ENCODE results near the gene ERBB2.

ERBB2 gene

GRCh38 chr17:39699818-39700147 lies at the start of gene ERBB2:
Gene ERBB2 (plus strand): TSS chr17:39700064. CDS start chr17:39700239, 175 bp downstream.
- DNase-seq = no peak

DNA sequence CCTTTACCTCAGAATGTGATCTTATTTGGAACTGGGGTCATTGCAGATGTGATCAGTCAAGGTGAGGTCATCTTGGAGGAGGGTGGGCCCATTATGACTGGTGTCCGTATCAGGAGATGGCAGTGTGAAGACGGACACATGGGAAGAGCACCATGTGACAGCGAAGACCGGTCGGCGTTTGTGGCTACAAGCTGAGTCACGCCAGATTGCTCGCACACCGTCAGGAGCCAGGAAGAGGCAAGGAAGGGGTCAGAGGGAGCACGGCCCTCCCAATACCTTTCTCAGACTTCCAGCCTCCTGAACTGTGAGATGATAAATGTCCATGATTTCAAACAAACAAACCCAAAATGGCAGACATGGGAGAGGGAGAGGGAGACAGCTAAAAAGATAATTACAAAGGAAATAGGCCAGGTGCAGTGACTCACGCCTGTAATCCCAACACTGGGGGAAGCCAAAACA lies 49.7 kb upstream of the ERBB2 start:
- no peak for DNase-seq

DNA sequence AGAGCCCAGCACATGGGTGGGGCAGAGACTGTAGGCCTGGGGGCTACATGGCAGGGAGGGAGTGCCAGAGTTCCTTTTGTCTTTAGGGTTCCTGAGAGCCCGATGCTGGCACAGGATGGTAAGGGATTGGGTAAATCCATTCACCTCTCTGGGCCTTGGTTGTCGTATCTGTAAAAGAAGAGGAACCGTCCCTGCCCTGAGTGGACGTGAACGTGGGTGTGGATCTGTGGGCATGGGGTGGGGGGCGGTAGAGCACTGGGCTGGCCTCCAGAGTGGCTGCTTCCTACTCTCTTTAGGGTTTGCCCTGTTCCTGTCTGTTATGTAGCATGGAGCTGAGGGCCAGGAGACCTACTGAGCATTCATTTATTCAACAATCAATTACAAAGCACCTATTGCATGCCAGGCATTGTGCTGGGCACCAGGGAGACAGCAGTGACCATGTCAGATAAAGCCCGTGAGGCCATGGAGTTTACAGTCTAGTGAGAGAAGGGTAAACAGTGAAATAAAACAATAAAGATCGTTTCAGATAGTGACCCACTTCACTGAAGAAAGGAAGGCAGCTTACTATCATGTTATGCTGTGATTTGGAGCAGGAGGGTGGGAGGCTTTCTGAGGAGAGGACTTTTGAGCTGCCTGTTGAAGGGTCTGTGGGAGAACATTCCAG lies 47.8 kb upstream of the ERBB2 start:
- DNase-seq = no peak

DNA sequence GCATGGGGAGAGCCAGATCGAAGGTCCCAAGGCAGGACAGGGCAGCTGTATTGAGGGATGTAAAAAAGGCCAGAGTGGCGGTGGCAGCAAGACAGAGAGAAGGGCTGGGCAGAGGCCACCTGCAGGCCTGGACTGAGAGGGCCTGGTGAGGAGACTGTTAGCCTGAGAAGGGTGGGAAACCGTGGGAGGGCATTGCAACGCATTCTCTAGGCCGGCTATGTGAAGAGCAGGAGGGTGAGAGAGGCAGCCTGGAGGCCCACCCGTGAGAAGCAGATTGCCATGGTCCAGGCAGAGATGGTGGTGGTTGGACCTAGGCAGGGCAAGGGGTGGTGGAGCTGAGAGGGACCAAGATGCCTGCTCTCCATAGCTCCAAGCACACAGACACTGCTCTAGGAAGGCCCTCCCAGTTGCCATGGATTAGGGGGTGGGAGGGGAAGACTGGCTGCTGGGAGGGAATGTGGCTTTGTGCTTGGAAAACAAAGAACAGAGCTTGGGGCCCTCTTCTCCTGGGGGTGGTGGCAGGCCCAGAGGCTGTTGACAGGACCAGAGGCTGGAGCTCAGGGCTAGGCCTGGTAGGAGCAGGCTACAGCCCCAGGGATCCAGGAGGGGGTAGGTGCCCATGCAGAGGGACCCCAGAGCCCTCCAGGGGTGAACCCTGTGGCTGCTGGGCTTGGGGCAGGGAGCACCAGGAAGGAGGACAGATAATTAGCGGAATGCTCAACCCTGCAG lies 47.1 kb upstream of the ERBB2 start:
- DNase-seq = no peak

DNA sequence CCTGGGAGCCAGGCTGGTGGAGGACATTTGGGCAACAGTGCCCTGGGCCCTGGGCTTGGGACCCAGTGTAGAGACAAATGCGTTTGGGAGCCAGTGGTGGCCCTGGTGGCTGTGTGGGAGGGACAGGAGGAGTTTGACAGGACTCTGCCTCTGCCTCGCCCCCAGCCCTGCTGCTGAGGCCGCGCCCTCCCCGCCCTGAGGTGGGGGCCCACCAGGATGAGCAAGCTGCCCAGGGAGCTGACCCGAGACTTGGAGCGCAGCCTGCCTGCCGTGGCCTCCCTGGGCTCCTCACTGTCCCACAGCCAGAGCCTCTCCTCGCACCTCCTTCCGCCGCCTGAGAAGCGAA lies 46.6 kb upstream of the ERBB2 start:
- DNase-seq = no peak

- DNase-seq = peak; percentile 16 to 50
Observed at GRCh38 chr17:39653662-39654331, 46.1 kb upstream of the ERBB2 start.

DNA sequence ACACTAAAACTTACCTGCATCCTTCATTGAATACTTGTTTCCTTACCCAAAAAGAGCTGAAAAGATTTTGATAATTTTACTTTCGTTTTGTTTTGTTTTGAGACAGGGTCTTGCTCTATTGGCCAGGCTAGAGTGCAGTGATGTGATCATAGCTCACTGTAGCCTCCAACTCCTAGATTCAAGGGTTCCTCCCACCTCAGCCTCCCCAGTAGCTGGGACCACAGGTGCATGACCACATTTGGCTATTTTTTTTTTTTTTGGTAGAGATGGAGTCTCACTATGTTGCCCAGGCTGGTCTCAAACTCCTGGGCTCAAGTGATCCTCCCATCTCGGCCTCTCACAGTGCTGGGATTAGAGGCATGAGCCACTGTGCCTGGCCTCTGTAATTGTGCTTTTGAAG lies 44.8 kb upstream of the ERBB2 start:
- DNase-seq = no peak

DNA sequence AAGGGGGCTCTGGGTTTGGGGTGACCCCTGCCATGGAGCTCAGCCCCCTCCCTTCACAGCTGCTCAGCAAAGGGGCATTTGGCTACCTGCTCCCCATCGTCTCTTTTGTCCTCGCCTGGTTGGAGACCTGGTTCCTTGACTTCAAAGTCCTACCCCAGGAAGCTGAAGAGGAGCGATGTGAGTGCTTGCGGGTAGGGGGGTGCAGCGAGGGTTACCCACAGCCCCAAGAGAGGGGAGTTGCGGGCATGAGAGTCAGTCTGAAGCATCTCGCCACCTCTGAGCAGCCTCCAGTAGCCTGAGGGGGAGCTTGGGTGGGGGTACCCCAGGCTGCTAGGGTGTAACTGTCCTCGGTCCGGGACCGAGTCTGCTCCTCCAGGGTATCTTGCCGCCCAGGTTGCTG lies 41.5 kb upstream of the ERBB2 start:
- DNase-seq = no peak

GRCh38 chr17:39658760-39659159 lies 41.1 kb upstream of the ERBB2 start:
- no peak for DNase-seq

DNA sequence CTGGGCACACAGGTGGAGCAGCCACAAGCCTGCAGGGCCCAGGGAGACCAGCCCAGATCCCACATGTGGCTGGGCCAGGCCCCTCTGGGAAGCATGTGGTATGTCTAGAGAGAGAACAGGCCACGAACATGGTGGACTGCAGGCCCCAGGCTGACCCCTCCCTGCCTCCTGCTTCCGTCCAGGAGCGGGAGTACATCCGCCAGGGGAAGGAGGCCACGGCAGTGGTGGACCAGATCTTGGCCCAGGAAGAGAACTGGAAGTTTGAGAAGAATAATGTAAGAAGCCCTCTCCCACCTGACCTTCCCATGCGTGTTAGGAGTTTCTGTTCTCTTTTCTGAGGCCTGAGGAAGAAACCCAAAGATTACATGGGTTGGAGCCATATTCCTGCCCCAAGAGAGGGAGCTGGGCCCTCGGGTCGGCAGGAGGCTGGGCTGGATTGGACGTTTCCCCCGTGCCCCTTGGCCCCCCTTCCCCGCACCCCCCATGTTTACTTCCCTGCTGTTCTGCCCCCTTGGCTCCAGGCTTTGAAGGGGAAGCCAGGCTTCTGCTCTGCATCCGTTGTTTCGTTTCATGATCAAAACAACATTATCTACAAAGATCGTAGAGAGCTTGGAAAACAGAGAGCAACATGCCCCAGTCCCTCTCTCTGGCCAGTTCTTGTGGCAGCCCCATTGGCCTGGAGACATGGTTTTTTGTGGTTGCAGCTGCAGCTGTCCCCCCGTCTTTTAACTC lies 40.4 kb upstream of the ERBB2 start:
- DNase-seq = no peak

DNA sequence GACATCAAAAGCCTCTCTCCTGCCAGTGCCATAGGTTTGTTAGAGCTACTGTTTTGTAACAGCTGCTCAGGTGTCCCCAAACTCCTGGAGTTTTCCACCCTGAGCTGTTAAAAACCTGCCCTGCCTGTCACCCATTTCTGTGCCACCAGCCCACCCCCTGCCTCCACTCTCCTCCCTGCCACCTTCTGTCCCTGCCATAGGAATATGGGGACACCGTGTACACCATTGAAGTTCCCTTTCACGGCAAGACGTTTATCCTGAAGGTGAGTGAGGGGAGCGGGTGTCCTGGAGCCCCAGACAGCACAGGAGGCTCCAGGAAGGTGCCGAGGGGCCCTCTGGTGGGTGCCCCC lies 39.9 kb upstream of the ERBB2 start:
- DNase-seq = no peak

- no peak for DNase-seq
Observed at GRCh38 chr17:39660397-39661385, 39.2 kb upstream of the ERBB2 start.

GRCh38 chr17:39661744-39662541 lies 37.9 kb upstream of the ERBB2 start:
- no peak for DNase-seq

- no peak for DNase-seq
Observed at GRCh38 chr17:39662551-39663339, 37.1 kb upstream of the ERBB2 start.

- DNase-seq = no peak
Observed at GRCh38 chr17:39663340-39663687, 36.5 kb upstream of the ERBB2 start.

GRCh38 chr17:39663688-39664580 lies 35.9 kb upstream of the ERBB2 start:
- no peak for DNase-seq

GRCh38 chr17:39664581-39665561 lies 35.0 kb upstream of the ERBB2 start, which contains the start of gene TCAP:
Gene TCAP (plus strand): TSS chr17:39665349. CDS start chr17:39665360, 11 bp downstream.
- DNase-seq = no peak

- no peak for DNase-seq
Observed at GRCh38 chr17:39665642-39666224, 34.1 kb upstream of the ERBB2 start.
